ENCODE data around the gene ABCC4. TPM values are rescaled to one million over a fixed set of nuclear protein-coding genes. Genes with fewer than 3 reads are reported as not detected.

The ABCC4 gene
- total RNA-seq, 1 experiment from 2014 or later: 17.0 TPM

DNA sequence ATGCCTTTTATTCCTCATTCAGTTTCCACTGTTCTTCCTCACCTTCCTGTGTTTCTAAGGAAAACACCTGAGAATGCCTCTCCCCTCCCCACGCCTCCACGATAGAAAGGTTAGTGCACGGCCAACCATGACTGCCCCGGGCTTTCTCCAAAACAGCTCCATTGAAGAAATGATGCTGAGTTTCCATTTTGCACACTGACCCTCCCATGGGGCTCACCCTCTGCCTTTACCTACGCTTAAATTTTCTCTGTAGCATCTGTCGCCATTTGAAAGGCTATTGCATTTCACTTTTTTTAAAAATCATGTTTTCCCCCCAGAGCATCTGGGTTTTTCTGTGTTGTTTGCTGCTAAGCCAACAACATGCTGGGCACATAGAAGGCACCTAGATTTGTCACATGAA is 48.2 kb downstream of the ABCC4 start:
- Histone ChIP-seq H3K4me3 (no peak overlapping the region), H3K27ac (no peak overlapping the region), H3K4me1 (replicated peaks; ENCODE audit: insufficient read depth) (peaks cover 47% of the 10 kb centered on the region), H2AFZ (no peak overlapping the region), H3K36me3 (ENCODE audit: low read depth) (no peaks in the 10 kb centered on the region), H3K9me2 (ENCODE audit: insufficient read depth) (no peaks in the 10 kb centered on the region), H3K27me3 (ENCODE audit: insufficient read depth, low read depth) (no peaks in the 10 kb centered on the region), H3K9me3 (ENCODE audit: insufficient read depth, low read depth) (no peaks in the 10 kb centered on the region), H3K79me2 (ENCODE audit: low read depth) (no peaks in the 10 kb centered on the region; the same call in 1 of the 2 replicates), H4K20me1 (ENCODE audit: insufficient read depth) (no peaks in the 10 kb centered on the region), H3F3A (ENCODE audit: insufficient read depth, low read depth) (peaks cover 33% of the 10 kb centered on the region), H3K4me2 (no peak overlapping the region)
- POLR2A ChIA-PET (ENCODE audit: unreplicated experiment): no interaction called here
- BruUV-seq (replicated peaks): no TSS peak
- CTCF ChIA-PET: no interaction called here
- TF ChIP-seq, protein P1, sequence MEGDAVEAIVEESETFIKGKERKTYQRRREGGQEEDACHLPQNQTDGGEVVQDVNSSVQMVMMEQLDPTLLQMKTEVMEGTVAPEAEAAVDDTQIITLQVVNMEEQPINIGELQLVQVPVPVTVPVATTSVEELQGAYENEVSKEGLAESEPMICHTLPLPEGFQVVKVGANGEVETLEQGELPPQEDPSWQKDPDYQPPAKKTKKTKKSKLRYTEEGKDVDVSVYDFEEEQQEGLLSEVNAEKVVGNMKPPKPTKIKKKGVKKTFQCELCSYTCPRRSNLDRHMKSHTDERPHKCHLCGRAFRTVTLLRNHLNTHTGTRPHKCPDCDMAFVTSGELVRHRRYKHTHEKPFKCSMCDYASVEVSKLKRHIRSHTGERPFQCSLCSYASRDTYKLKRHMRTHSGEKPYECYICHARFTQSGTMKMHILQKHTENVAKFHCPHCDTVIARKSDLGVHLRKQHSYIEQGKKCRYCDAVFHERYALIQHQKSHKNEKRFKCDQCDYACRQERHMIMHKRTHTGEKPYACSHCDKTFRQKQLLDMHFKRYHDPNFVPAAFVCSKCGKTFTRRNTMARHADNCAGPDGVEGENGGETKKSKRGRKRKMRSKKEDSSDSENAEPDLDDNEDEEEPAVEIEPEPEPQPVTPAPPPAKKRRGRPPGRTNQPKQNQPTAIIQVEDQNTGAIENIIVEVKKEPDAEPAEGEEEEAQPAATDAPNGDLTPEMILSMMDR (conservative IDR thresholded peaks at IDR 0.05): no peak
- TF ChIP-seq EZH2 (IDR thresholded peaks at IDR 0.05; ENCODE audit: low read depth): no peak
- intact Hi-C loops (cut with micrococcal nuclease; ENCODE audit: unreplicated experiment): no loop called here
- DNase-seq: no peak

- CTCF ChIA-PET: no interaction called here
- TF ChIP-seq, protein P1 (conservative IDR thresholded peaks at IDR 0.05): no peak
- TF ChIP-seq EZH2 (IDR thresholded peaks at IDR 0.05; ENCODE audit: low read depth): no peak
- H3K9me2 ChIP-seq (ENCODE audit: insufficient read depth): no peaks in the 10 kb centered on the region
These were observed 49.6 kb downstream of the ABCC4 start for GRCh38 chr13:95251641-95252040.

DNA sequence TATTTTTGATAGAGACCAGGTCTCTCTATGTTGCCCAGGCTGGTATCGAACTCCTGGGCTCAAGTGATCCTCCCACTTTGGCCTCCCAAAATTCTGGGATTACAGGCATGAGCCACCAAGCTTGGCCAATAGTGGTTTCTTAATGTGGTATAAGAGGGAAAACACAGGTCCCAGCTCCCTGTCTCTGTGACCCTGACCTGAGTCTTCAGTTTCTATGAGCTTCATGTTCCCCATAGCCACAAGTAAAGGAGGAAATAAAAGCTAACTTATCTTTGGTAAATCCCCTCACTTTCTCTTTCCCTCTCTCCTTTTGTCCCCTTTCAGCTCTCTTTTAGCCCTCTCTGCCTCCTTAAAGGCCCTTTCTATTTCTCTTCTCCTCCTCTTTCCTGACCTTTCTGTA is 50.3 kb downstream of the ABCC4 start:
- DNase-seq: no peak

More at GRCh38 chr13:95251641-95252040, 49.6 kb downstream of the ABCC4 start:
- H3F3A ChIP-seq (ENCODE audit: insufficient read depth, low read depth): peaks cover 30% of the 10 kb centered on the region
- H3K27ac ChIP-seq: no peak overlapping the region
- no peaks in the 10 kb centered on the region for H3K27me3 ChIP-seq (ENCODE audit: insufficient read depth, low read depth)
- no peaks in the 10 kb centered on the region; the same call in 1 of the 2 replicates for H3K79me2 ChIP-seq (ENCODE audit: low read depth)
- H3K4me1 ChIP-seq (replicated peaks; ENCODE audit: insufficient read depth): peaks cover 55% of the 10 kb centered on the region
- no peak overlapping the region for H3K4me3 ChIP-seq
- no peak for DNase-seq
- H3K4me2 ChIP-seq: no peak overlapping the region
- H3K9me3 ChIP-seq (ENCODE audit: insufficient read depth, low read depth): no peaks in the 10 kb centered on the region; the same call in 1 of the 2 replicates
- BruUV-seq (replicated peaks): no TSS peak
- POLR2A ChIA-PET (ENCODE audit: unreplicated experiment): no interaction called here
- no peaks in the 10 kb centered on the region for H4K20me1 ChIP-seq (ENCODE audit: insufficient read depth)
- H2AFZ ChIP-seq: no peak overlapping the region
- H3K36me3 ChIP-seq (ENCODE audit: low read depth): no peaks in the 10 kb centered on the region
- intact Hi-C loops (cut with micrococcal nuclease; ENCODE audit: unreplicated experiment): no loop called here

More for the DNA sequence above, 50.3 kb downstream of the ABCC4 start:
- no TSS peak for BruUV-seq (replicated peaks)
- no peaks in the 10 kb centered on the region for H4K20me1 ChIP-seq (ENCODE audit: insufficient read depth)
- H3K36me3 ChIP-seq (ENCODE audit: low read depth): no peaks in the 10 kb centered on the region
- intact Hi-C loops (cut with micrococcal nuclease; ENCODE audit: unreplicated experiment): no loop called here
- no peaks in the 10 kb centered on the region for H3K9me2 ChIP-seq (ENCODE audit: insufficient read depth)
- peaks cover 32% of the 10 kb centered on the region for H3F3A ChIP-seq (ENCODE audit: insufficient read depth, low read depth)
- POLR2A ChIA-PET (ENCODE audit: unreplicated experiment): no interaction called here
- H2AFZ ChIP-seq: no peak overlapping the region
- no peak overlapping the region for H3K4me3 ChIP-seq
- H3K9me3 ChIP-seq (ENCODE audit: insufficient read depth, low read depth): no peaks in the 10 kb centered on the region; the same call in 1 of the 2 replicates
- H3K4me1 ChIP-seq (replicated peaks; ENCODE audit: insufficient read depth): peaks cover 57% of the 10 kb centered on the region
- no peaks in the 10 kb centered on the region for H3K27me3 ChIP-seq (ENCODE audit: insufficient read depth, low read depth)
- H3K27ac ChIP-seq: no peak overlapping the region
- CTCF ChIA-PET: no interaction called here
- no peaks in the 10 kb centered on the region; the same call in 1 of the 2 replicates for H3K79me2 ChIP-seq (ENCODE audit: low read depth)
- TF ChIP-seq EZH2 (IDR thresholded peaks at IDR 0.05; ENCODE audit: low read depth): no peak
- TF ChIP-seq, protein P1 (conservative IDR thresholded peaks at IDR 0.05): no peak
- H3K4me2 ChIP-seq: no peak overlapping the region

All from PC-9 (cell line).